Uterus (tissue), 4 donors: ENCODE results near the gene SAMD14. TPM values are rescaled to one million over a fixed set of nuclear protein-coding genes. Genes with fewer than 3 reads are reported as not detected.

Experiments
- DNase-seq, 2 donors: peaks; one replicate each; pipeline ENCODE4 v3.0.0-alpha.2; 2019 to 2020
- H3K27ac ChIP-seq, 2 donors: fragments of 200-600 bp; sonication (generic); 1 replicate in 1 of 2; 2 replicates in 1 of 2; pipeline ENCODE4 v1.5.1; 2016 to 2018
- H3K27me3 ChIP-seq, 2 donors: fragments of 200-600 bp; sonication (generic); one replicate each; pipeline ENCODE4 v1.5.1; 2018 to 2019; ENCODE audit warnings: control low read depth in 1 of 2
- H3K36me3 ChIP-seq, 2 donors: fragments of 200-600 bp; sonication (generic); one replicate each; pipeline ENCODE4 v1.5.1; 2019; ENCODE audit warnings: control low read depth in 1 of 2
- H3K4me1 ChIP-seq, 2 donors: fragments of 200-600 bp; sonication (generic); one replicate each; pipeline ENCODE4 v1.5.1; 2018 to 2019; ENCODE audit warnings: control low read depth in 1 of 2
- H3K4me3 ChIP-seq, 2 donors: fragments of 200-600 bp; sonication (generic); 1 replicate in 1 of 2; 2 replicates in 1 of 2; pipeline ENCODE4 v1.5.1; 2018 to 2019; ENCODE audit warnings: mild to moderate bottlenecking in 1 of 2
- H3K9me3 ChIP-seq, 2 donors: fragments of 200-600 bp; sonication (generic); one replicate each; pipeline ENCODE4 v1.5.1; 2019; ENCODE audit warnings: control low read depth in 1 of 2
- CTCF ChIP-seq, 4 experiments: fragments of 200-600 bp in 2 of 4; fragments of 450-650 bp in 2 of 4; sonication (generic) in 2 of 4; IDR thresholded peaks; one replicate each; pipeline ENCODE4 v1.5.1; 2016 to 2019; ENCODE audit warnings: antibody characterized with exemption in 4 of 4, mild to moderate bottlenecking in 2 of 4, moderate library complexity in 1 of 4
- POLR2A ChIP-seq, 2 donors: fragments of 450-650 bp; IDR thresholded peaks; one replicate each; pipeline ENCODE4 v1.6.1; 2016; ENCODE audit warnings: antibody characterized with exemption in 2 of 2, mild to moderate bottlenecking in 1 of 2, moderate library complexity in 1 of 2
- intact Hi-C: fragments of 100-400 bp; cut with DNase I; formaldehyde crosslinking; loops from one replicate; pipeline ENCODE4 v1.15.1; 2023; ENCODE audit warnings: low total_unique reads
- total RNA-seq, 4 donors: library from RNA; depleted of rRNA in 3 of 4; stranded (reverse); fragments of >200 nt in 3 of 4; gene quantifications; one replicate each; pipeline versions ENCODE4 v1.1.0 to v1.2.4, GENCODE V29; 2014 to 2023
- donor health status: DM: yes; HTN: yes; CAD: no.

SAMD14 gene
- total RNA-seq, 4 donors from 2014 or later = 2.3 to 11.3 (median 6.2) TPM; not detected in 1

GRCh38 chr17:50175035-50175807 is 45.3 kb upstream of the SAMD14 start:
- intact Hi-C loops = no loop called here

GRCh38 chr17:50174444-50174843 is 44.5 kb upstream of the SAMD14 start:
- Histone ChIP-seq H3K4me3 (no peak overlapping the region), H3K27ac (peak overlapping the region; percentile 88 to 95), H3K27me3 (no peaks in the 10 kb centered on the region), H3K36me3 (no peaks in the 10 kb centered on the region), H3K4me1 (peaks cover under 1 to 17% of the 10 kb centered on the region in 2 donors), H3K9me3 (no peaks in the 10 kb centered on the region)
- intact Hi-C loops = no loop called here
- TF ChIP-seq POLR2A (IDR thresholded peaks at IDR 0.05) = no peak
- TF ChIP-seq CTCF (IDR thresholded peaks at IDR 0.05) = no peak
- DNase-seq = no peak

More at GRCh38 chr17:50175035-50175807, 45.3 kb upstream of the SAMD14 start:
- DNase-seq = no peak
- Histone ChIP-seq H3K36me3 (no peaks in the 10 kb centered on the region), H3K27ac (peak overlapping the region in 1 of 2 donors; percentile 95), H3K4me1 (peaks cover 0 to 17% of the 10 kb centered on the region in 2 donors), H3K4me3 (no peak overlapping the region), H3K9me3 (no peaks in the 10 kb centered on the region), H3K27me3 (no peaks in the 10 kb centered on the region)
- TF ChIP-seq CTCF (IDR thresholded peaks at IDR 0.05) (no peak), POLR2A (IDR thresholded peaks at IDR 0.05) (no peak)

DNA sequence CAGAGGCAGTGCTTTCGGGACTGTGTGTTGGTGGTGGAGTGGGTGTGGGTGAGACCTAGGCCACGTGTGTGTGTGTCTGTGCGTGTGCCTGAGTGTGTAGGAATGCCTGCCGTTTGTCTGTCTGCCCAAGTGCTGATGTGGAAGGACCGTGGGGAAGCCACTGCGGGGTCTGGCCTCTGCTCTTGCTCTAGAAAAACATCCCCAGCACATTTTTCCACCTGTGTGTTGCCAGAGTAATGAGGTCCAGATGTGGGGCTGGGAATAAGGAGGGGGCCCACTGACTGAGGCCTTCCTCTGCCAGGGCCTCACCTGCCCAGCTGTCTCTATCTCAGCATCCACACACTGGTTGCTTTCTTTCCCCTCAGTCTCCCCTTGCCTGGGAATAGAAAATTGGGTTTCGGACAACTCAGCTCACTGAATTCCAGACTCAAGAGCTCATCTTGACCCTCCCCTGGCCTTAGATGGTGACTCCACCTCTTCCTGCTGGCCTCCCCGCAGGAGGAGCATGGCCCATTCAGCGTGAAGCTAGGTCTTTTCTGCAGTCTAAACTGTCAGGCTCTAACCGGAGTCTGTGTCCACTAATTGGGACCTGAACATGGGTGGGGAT is 43.5 kb upstream of the SAMD14 start:
- TF ChIP-seq CTCF (IDR thresholded peaks at IDR 0.05) = no peak
- peak in 1 of 2 donors; percentile 33 for TF ChIP-seq POLR2A (IDR thresholded peaks at IDR 0.05)
- DNase-seq = peak; percentile 74 to 81
- H3K4me1 ChIP-seq = peaks cover 3 to 17% of the 10 kb centered on the region in 2 donors

GRCh38 chr17:50172936-50173334 is 43.0 kb upstream of the SAMD14 start:
- intact Hi-C loops = no loop called here
- TF ChIP-seq POLR2A (IDR thresholded peaks at IDR 0.05) = no peak
- TF ChIP-seq CTCF (IDR thresholded peaks at IDR 0.05) = no peak
- Histone ChIP-seq H3K4me3 (no peak overlapping the region), H3K27me3 (no peaks in the 10 kb centered on the region), H3K9me3 (no peaks in the 10 kb centered on the region), H3K27ac (peak overlapping the region; percentile 88 to 95), H3K4me1 (peaks cover 3 to 15% of the 10 kb centered on the region in 2 donors), H3K36me3 (no peaks in the 10 kb centered on the region)
- DNase-seq = no peak

More for the DNA sequence above, 43.5 kb upstream of the SAMD14 start:
- Histone ChIP-seq H3K4me3 (no peak overlapping the region), H3K27me3 (no peaks in the 10 kb centered on the region), H3K9me3 (no peaks in the 10 kb centered on the region), H3K36me3 (no peaks in the 10 kb centered on the region), H3K27ac (peak overlapping the region; percentile 88 to 95)
- intact Hi-C loops = no loop called here

- Histone ChIP-seq H3K27ac (peak overlapping the region; percentile 88 to 95), H3K9me3 (no peaks in the 10 kb centered on the region), H3K27me3 (no peaks in the 10 kb centered on the region), H3K36me3 (no peaks in the 10 kb centered on the region), H3K4me3 (no peak overlapping the region), H3K4me1 (peaks cover 3 to 8% of the 10 kb centered on the region in 2 donors)
- intact Hi-C loops = no loop called here
- no peak for TF ChIP-seq POLR2A (IDR thresholded peaks at IDR 0.05)
- no peak for TF ChIP-seq CTCF (IDR thresholded peaks at IDR 0.05)
- DNase-seq = no peak
Observed at GRCh38 chr17:50172130-50172529, 42.2 kb upstream of the SAMD14 start.
